Keratinocyte (primary cell): ENCODE results near the gene FPR1. TPM values are rescaled to one million over a fixed set of nuclear protein-coding genes. Genes with fewer than 3 reads are reported as not detected.

Experiments
- DNase-seq: peaks from one replicate; pipeline ENCODE4 v3.0.0-alpha.2; 2011; ENCODE audit warnings: low read depth, missing footprints, low spot score
- FAIRE-seq: peaks from 2 replicates; lab custom pipeline; 2011; peaks lifted over from hg19 to GRCh38; lab: Jason Lieb, UNC
- H2AFZ ChIP-seq: 2 replicates; pipeline ENCODE4 v1.6.0; 2012; ENCODE audit warnings: low read length, control low read depth, inconsistent platforms; ENCODE audit not compliant: control insufficient read depth
- H3K27ac ChIP-seq: 2 replicates; pipeline ENCODE4 v1.5.1; 2011; ENCODE audit warnings: low read length; ENCODE audit not compliant: control insufficient read depth, insufficient read depth
- H3K27me3 ChIP-seq: 3 replicates; pipeline ENCODE4 v1.6.0; 2011; ENCODE audit warnings: low read length; ENCODE audit not compliant: control insufficient read depth, insufficient read depth; ENCODE audit errors: extremely low read depth
- H3K36me3 ChIP-seq, 2 experiments: 2 replicates in 1 of 2; 3 replicates in 1 of 2; pipeline ENCODE4 v1.5.1; 2011; ENCODE audit warnings: low read length in 2 of 2, mild to moderate bottlenecking in 1 of 2; ENCODE audit not compliant: control insufficient read depth in 2 of 2, insufficient read depth in 2 of 2; ENCODE audit errors: extremely low read depth in 1 of 2
- H3K4me1 ChIP-seq: 3 replicates; pipeline ENCODE4 v1.5.1; 2011; ENCODE audit warnings: low read length; ENCODE audit not compliant: control insufficient read depth, insufficient read depth; ENCODE audit errors: extremely low read depth
- H3K4me2 ChIP-seq: 3 replicates; pipeline ENCODE4 v1.6.0; 2011; ENCODE audit warnings: low read depth, low read length; ENCODE audit not compliant: control insufficient read depth, insufficient read depth; ENCODE audit errors: extremely low read depth
- H3K4me3 ChIP-seq, 3 experiments: fragments of 200-600 bp in 1 of 3; sonication (generic) in 1 of 3; 2 replicates in 2 of 3; 3 replicates in 1 of 3; pipeline ENCODE4 v1.5.1; 2011 to 2016; ENCODE audit warnings: low read length in 3 of 3, mild to moderate bottlenecking in 3 of 3, control low read depth in 2 of 3, inconsistent platforms in 1 of 3, low read depth in 1 of 3, mixed read lengths in 1 of 3, mixed run types in 1 of 3, moderate library complexity in 1 of 3; ENCODE audit not compliant: control insufficient read depth in 2 of 3, insufficient read depth in 2 of 3; ENCODE audit errors: extremely low read depth in 1 of 3
- H3K79me2 ChIP-seq: 2 replicates; pipeline ENCODE4 v1.6.0; 2012; ENCODE audit warnings: low read length; ENCODE audit not compliant: control insufficient read depth, insufficient read depth
- H3K9ac ChIP-seq: 3 replicates; pipeline ENCODE4 v1.6.0; 2011; ENCODE audit warnings: low read length; ENCODE audit not compliant: control insufficient read depth, insufficient read depth; ENCODE audit errors: extremely low read depth
- H3K9me1 ChIP-seq: 3 replicates; pipeline ENCODE4 v1.6.0; 2011; ENCODE audit warnings: low read length; ENCODE audit not compliant: control insufficient read depth, insufficient read depth; ENCODE audit errors: extremely low read depth
- H3K9me3 ChIP-seq: 2 replicates; pipeline ENCODE4 v1.5.1; 2012; ENCODE audit warnings: low read depth, low read length; ENCODE audit not compliant: control insufficient read depth
- H4K20me1 ChIP-seq: 3 replicates; pipeline ENCODE4 v1.6.0; 2011; ENCODE audit warnings: low read length; ENCODE audit not compliant: control insufficient read depth, insufficient read depth; ENCODE audit errors: extremely low read depth
- CTCF ChIP-seq, 3 experiments: IDR thresholded peaks in 1 of 3; conservative IDR thresholded peaks in 1 of 3; optimal IDR thresholded peaks in 1 of 3; 2 replicates in 2 of 3; 3 replicates in 1 of 3; pipeline versions ENCODE3 to v1.5.1; 2011; ENCODE audit warnings: low read length in 3 of 3, mild to moderate bottlenecking in 3 of 3, moderate library complexity in 2 of 3, control low read depth in 1 of 3, inconsistent platforms in 1 of 3; ENCODE audit not compliant: insufficient read depth in 2 of 3; ENCODE audit errors: extremely low read depth in 1 of 3
- EZH2 ChIP-seq: IDR thresholded peaks from one replicate; pipeline ENCODE4 v1.6.1; 2012; ENCODE audit warnings: inconsistent platforms, mild to moderate bottlenecking, low read length, moderate library complexity
- dilution Hi-C: fragments of 300-500 bp; cut with MboI; formaldehyde crosslinking; loops from one replicate; pipeline ENCODE4 v1.7.0; 2020; ENCODE audit warnings: low sequenced_read_pairs; ENCODE audit not compliant: extremely low pct_ligation_motif_present
- polyA plus RNA-seq, 5 experiments: library from polyadenylated mRNA; depleted of rRNA in 3 of 5; stranded (reverse) in 3 of 5; stranded (forward) in 1 of 5; unstranded in 1 of 5; fragments of >200 nt; gene quantifications; 1 replicate in 1 of 5; 2 replicates in 3 of 5; 3 replicates in 1 of 5; pipeline versions ENCODE4 v1.2.1 to v1.2.3, GENCODE V29; 2011 to 2012; ENCODE audit warnings: missing spikeins in 2 of 5, low read depth in 1 of 5, low replicate concordance in 1 of 5

FPR1 gene
- polyA plus RNA-seq, 1 donor (not counting 4 experiments of a cell fraction or from before 2014, with no cell fraction given) = 2.4 TPM

GRCh38 chr19:51761696-51762095 lies 10.0 kb upstream of the FPR1 start:
- Histone ChIP-seq H3K4me3 (no peak overlapping the region), H3K27me3 (no peaks in the 10 kb centered on the region), H2AFZ (no peak overlapping the region), H3K9me3 (no peaks in the 10 kb centered on the region), H3K79me2 (no peaks in the 10 kb centered on the region), H3K9me1 (no peaks in the 10 kb centered on the region), H3K9ac (no peak overlapping the region), H3K36me3 (no peaks in the 10 kb centered on the region), H4K20me1 (no peaks in the 10 kb centered on the region), H3K4me2 (no peak overlapping the region), H3K4me1 (no peaks in the 10 kb centered on the region), H3K27ac (no peak overlapping the region)
- DNase-seq = no peak
- TF ChIP-seq EZH2 (no peak), CTCF (optimal IDR thresholded peaks at IDR 0.05 in 1 of 3, IDR thresholded peaks at IDR 0.05 in 1 of 3, conservative IDR thresholded peaks at IDR 0.05 in 1 of 3; ENCODE audit: extremely low read depth in 1 of 3, insufficient read depth in 2 of 3, low read length in 3 of 3) (no peak)
- FAIRE-seq = no peak
- dilution Hi-C loops = no loop called here

GRCh38 chr19:51760697-51761356 lies 9.1 kb upstream of the FPR1 start, which contains the start of gene FPR2:
TSS of gene FPR2 (plus strand) at chr19:51761180. CDS start at chr19:51768659, 7,479 bp downstream.
- H3K27me3 ChIP-seq = no peaks in the 10 kb centered on the region

More at GRCh38 chr19:51760697-51761356, 9.1 kb upstream of the FPR1 start, which contains the start of gene FPR2:
- no peak within 1 kb of the TSS for H2AFZ ChIP-seq
- FAIRE-seq (no peak), DNase-seq (no peak)
- H3K79me2 ChIP-seq = no peaks in the 10 kb centered on the region
- no peak within 1 kb of the TSS for H3K9ac ChIP-seq
- H4K20me1 ChIP-seq = no peaks in the 10 kb centered on the region
- no peaks in the 10 kb centered on the region for H3K4me1 ChIP-seq
- dilution Hi-C loops = no loop called here
- no peak within 1 kb of the TSS for H3K4me2 ChIP-seq
- TF ChIP-seq CTCF (optimal IDR thresholded peaks at IDR 0.05 in 1 of 3, IDR thresholded peaks at IDR 0.05 in 1 of 3, conservative IDR thresholded peaks at IDR 0.05 in 1 of 3; ENCODE audit: extremely low read depth in 1 of 3, insufficient read depth in 2 of 3, low read length in 3 of 3) (no peak), EZH2 (no peak)
- no peak within 1 kb of the TSS for H3K4me3 ChIP-seq
- H3K27ac ChIP-seq = no peak within 1 kb of the TSS
- H3K9me3 ChIP-seq = no peaks in the 10 kb centered on the region
- H3K9me1 ChIP-seq = no peaks in the 10 kb centered on the region
- H3K36me3 ChIP-seq = no peaks in the 10 kb centered on the region
